Endothelial cell of umbilical vein (primary cell): ENCODE results near the gene GJE1. TPM values are rescaled to one million over a fixed set of nuclear protein-coding genes. Genes with fewer than 3 reads are reported as not detected.
"Not testable (repeated sequence)": the region's sequence is repeated elsewhere in the genome, so short reads cannot be mapped to it uniquely, and the experiment has no call there.

ENCODE experiments used
- BruUV-seq: library from RNA; stranded (reverse); fragments of 400-500 nt; replicated peaks from 2 replicates; lab custom pipeline; 2021; lab: Mats Ljungman, UMichigan
- CTCF ChIA-PET: fragments of 300-600, 350-600 bp; sonication (Branson Sonifier 250); formaldehyde crosslinking; loops from one replicate; lab custom pipeline; 2021; ENCODE audit warnings: antibody characterized with exemption, inconsistent platforms; lab: Charles Lee
- POLR2A ChIA-PET: fragments of 300-600, 350-600 bp; sonication (Branson Sonifier 250); formaldehyde crosslinking; loops from one replicate; lab custom pipeline; 2021; ENCODE audit warnings: antibody characterized with exemption, inconsistent platforms; lab: Charles Lee
- DNase-seq: peaks from one replicate; pipeline ENCODE4 v3.0.0-alpha.2; 2011; ENCODE audit warnings: low read depth, low spot score
- FAIRE-seq: peaks from 2 replicates; lab custom pipeline; 2011; peaks lifted over from hg19 to GRCh38; lab: Jason Lieb, UNC
- H2AFZ ChIP-seq: 2 replicates; pipeline ENCODE4 v1.6.0; 2012; ENCODE audit warnings: low read depth, low read length, control low read depth, inconsistent platforms
- H3K27ac ChIP-seq: 2 replicates; pipeline ENCODE4 v1.5.1; 2011; ENCODE audit warnings: low read depth, mild to moderate bottlenecking, control low read depth, low read length, moderate library complexity; ENCODE audit not compliant: insufficient read depth
- H3K27me3 ChIP-seq, 2 experiments: 2 replicates each; pipeline versions ENCODE4 v1.6.0 to v1.6.1; 2011; ENCODE audit warnings: low read length in 2 of 2, mixed read lengths in 1 of 2; ENCODE audit not compliant: control insufficient read depth in 2 of 2, insufficient read depth in 2 of 2
- H3K36me3 ChIP-seq, 2 experiments: 2 replicates in 1 of 2; 3 replicates in 1 of 2; pipeline ENCODE4 v1.5.1; 2011; ENCODE audit warnings: low read length in 2 of 2, mild to moderate bottlenecking in 1 of 2, moderate library complexity in 1 of 2; ENCODE audit not compliant: control insufficient read depth in 2 of 2, insufficient read depth in 2 of 2; ENCODE audit errors: extremely low read depth in 1 of 2
- H3K4me1 ChIP-seq: 3 replicates; pipeline ENCODE4 v1.5.1; 2011; ENCODE audit warnings: mild to moderate bottlenecking, low read length; ENCODE audit not compliant: control insufficient read depth, insufficient read depth; ENCODE audit errors: extremely low read depth
- H3K4me2 ChIP-seq: 2 replicates; pipeline ENCODE4 v1.6.1; 2011; ENCODE audit warnings: low read length, control low read depth, mixed read lengths; ENCODE audit not compliant: insufficient read depth
- H3K4me3 ChIP-seq, 3 experiments: fragments of 200-600 bp in 1 of 3; sonication (generic), shearing (Covaris generic) in 1 of 3; replicated peaks in 1 of 3; 2 replicates each; pipeline ENCODE4 v1.5.1; 2011 to 2016; ENCODE audit warnings: control low read depth in 3 of 3, low read length in 3 of 3, mild to moderate bottlenecking in 2 of 3, inconsistent platforms in 1 of 3, low read depth in 1 of 3, moderate library complexity in 1 of 3; ENCODE audit not compliant: insufficient read depth in 1 of 3
- H3K79me2 ChIP-seq: 2 replicates; pipeline ENCODE4 v1.6.0; 2012; ENCODE audit warnings: low read length, inconsistent platforms; ENCODE audit not compliant: control insufficient read depth, insufficient read depth
- H3K9ac ChIP-seq: replicated peaks from 2 replicates; pipeline ENCODE3; 2011; ENCODE audit warnings: low read length, control low read depth; ENCODE audit not compliant: insufficient read depth; ENCODE audit errors: extremely low read depth
- H3K9me1 ChIP-seq: replicated peaks from 3 replicates; pipeline ENCODE4 v1.6.0; 2011; ENCODE audit warnings: mild to moderate bottlenecking, low read length; ENCODE audit not compliant: control insufficient read depth, insufficient read depth; ENCODE audit errors: extremely low read depth
- H3K9me3 ChIP-seq: replicated peaks from 2 replicates; pipeline ENCODE4 v1.5.1; 2012; ENCODE audit warnings: low read length, inconsistent platforms; ENCODE audit not compliant: control insufficient read depth, insufficient read depth
- H4K20me1 ChIP-seq: replicated peaks from 2 replicates; pipeline ENCODE3; 2011; ENCODE audit warnings: mild to moderate bottlenecking, low read length; ENCODE audit not compliant: control insufficient read depth, insufficient read depth; ENCODE audit errors: extremely low read depth
- CTCF ChIP-seq, 2 donors: IDR thresholded peaks; 1 replicate in 1 of 2; 2 replicates in 1 of 2; pipeline ENCODE4 v1.5.1; 2011; ENCODE audit warnings: low read length in 2 of 2, mild to moderate bottlenecking in 2 of 2, moderate library complexity in 2 of 2, control low read depth in 1 of 2, inconsistent platforms in 1 of 2, low read depth in 1 of 2; ENCODE audit not compliant: insufficient read depth in 1 of 2; ENCODE audit errors: extremely low read depth in 1 of 2
- FOS ChIP-seq: IDR thresholded peaks from 2 replicates; pipeline ENCODE4 v1.6.1; 2011; ENCODE audit warnings: mild to moderate bottlenecking, low read length, moderate library complexity, borderline replicate concordance; ENCODE audit not compliant: insufficient read depth
- GATA2 ChIP-seq: IDR thresholded peaks from 2 replicates; pipeline ENCODE4 v1.7.0; 2011; ENCODE audit warnings: low read depth, mild to moderate bottlenecking, moderate library complexity, mixed read lengths, low read length; ENCODE audit not compliant: insufficient read length, insufficient read depth
- JUN ChIP-seq: IDR thresholded peaks from 2 replicates; pipeline ENCODE4 v1.6.1; 2011; ENCODE audit warnings: borderline replicate concordance, low read depth; ENCODE audit not compliant: insufficient read length, insufficient read depth
- MYC ChIP-seq: IDR thresholded peaks from one replicate; pipeline ENCODE4 v1.6.1; 2011; ENCODE audit warnings: mild to moderate bottlenecking, low read depth, low read length
- POLR2A ChIP-seq: IDR thresholded peaks from 2 replicates; pipeline ENCODE4 v1.6.1; 2012; ENCODE audit warnings: low read depth, mild to moderate bottlenecking, control low read depth, low read length
- POLR2AphosphoS5 ChIP-seq: IDR thresholded peaks from 2 replicates; pipeline ENCODE4 v1.6.1; 2012; ENCODE audit warnings: low read depth, mild to moderate bottlenecking, control low read depth, low read length, moderate library complexity; ENCODE audit not compliant: insufficient read depth
- dilution Hi-C: fragments of 300-500 bp; cut with MboI; formaldehyde crosslinking; loops from one replicate; pipeline ENCODE4 v1.15.0; 2019; ENCODE audit warnings: low sequenced_read_pairs; ENCODE audit not compliant: extremely low pct_ligation_motif_present
- intact Hi-C: fragments of 100-400 bp; cut with micrococcal nuclease; formaldehyde crosslinking; loops from one replicate; pipeline ENCODE4 v1.10.0; 2022
- polyA plus RNA-seq, 4 experiments: library from polyadenylated mRNA; depleted of rRNA in 3 of 4; stranded (reverse) in 3 of 4; unstranded in 1 of 4; fragments of >200 nt; gene quantifications; 2 replicates each; pipeline versions ENCODE4 v1.2.1 to v1.2.3, GENCODE V29; 2011 to 2012; ENCODE audit warnings: missing spikeins in 1 of 4
- total RNA-seq: library from RNA; stranded (reverse); gene quantifications from 2 replicates; pipeline ENCODE4 v1.2.3, GENCODE V29; 2021
- TF ChIP-seq, protein P1 (sequence below): IDR thresholded peaks from 2 replicates; pipeline ENCODE4 v1.6.1; 2011; ENCODE audit not compliant: insufficient read depth, insufficient read length

The GJE1 gene
- total and polyA plus RNA-seq, 2 donors (not counting 3 experiments of a cell fraction or from before 2014, with no cell fraction given): not detected

GRCh38 chr6:142141531-142141930, 8.8 kb downstream of the GJE1 start:
- H3K9ac ChIP-seq, H4K20me1 ChIP-seq, H2AFZ ChIP-seq, H3K4me3 ChIP-seq, H3K79me2 ChIP-seq, BruUV-seq, POLR2A ChIA-PET, H3K4me2 ChIP-seq, dilution Hi-C loops, H3K9me1 ChIP-seq, FAIRE-seq, DNase-seq, H3K9me3 ChIP-seq, H3K27ac ChIP-seq, H3K4me1 ChIP-seq, H3K27me3 ChIP-seq, H3K36me3 ChIP-seq: not testable (repeated sequence)
- intact Hi-C loops: loop anchor here (10.0 kb wide), 1 partner anchor 803 kb away; the partner anchor contains the start of gene HIVEP2
- CTCF ChIA-PET: interaction anchor here (1.1 kb wide), 1 partner anchor 15 kb away, joined by 4 read pairs; no protein-coding TSS in a partner anchor

DNA sequence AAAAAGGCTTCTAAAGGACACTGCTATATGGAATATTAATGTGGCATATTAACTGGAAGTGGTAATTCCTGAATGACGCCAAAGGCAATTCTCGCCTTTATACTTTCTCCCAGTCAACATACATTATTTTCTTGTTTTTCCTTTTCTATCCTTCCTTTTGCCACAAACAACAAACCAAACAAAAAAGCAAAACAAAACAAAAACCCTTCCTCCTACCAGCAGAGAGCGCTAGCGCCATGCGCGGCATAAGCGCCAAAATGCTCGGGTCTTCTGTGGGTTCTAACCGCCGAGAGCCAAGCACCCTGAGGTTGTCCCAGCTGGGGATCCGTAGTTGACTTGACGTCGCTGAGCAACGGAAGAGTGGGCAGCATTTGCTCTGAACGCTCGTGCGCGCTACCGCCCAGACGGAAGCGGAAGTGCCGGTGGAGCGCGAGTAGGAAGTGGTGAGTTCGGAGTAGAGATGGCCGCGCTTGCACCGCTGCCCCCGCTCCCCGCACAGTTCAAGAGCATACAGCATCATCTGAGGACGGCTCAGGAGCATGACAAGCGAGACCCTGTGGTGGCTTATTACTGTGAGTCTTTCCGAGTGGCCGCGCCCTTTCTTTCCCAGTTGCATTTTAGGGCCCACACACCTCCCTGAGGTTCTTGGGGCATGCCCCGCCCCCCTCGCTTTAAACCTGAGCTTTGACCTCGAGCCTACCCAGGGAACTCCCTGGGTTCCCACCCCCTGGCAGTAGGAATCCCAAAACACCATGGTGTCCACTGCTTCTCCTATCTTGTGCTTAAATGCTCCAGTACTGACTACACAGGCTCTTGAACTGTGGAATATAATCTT, 14.3 kb downstream of the GJE1 start, which contains the start of the genes NMBR and VTA1:
TSS of gene NMBR (minus strand) at position 295 of the 835 bp plus-strand sequence. CDS start 58,464 bp downstream, outside the sequence.
TSS of gene VTA1 (plus strand) at position 436 of the 835 bp plus-strand sequence. CDS start at position 461, 25 bp downstream.
- Histone ChIP-seq H3K9me1 (no peaks in the 10 kb centered on the region), H3K27ac (peak within 1 kb of the TSS; percentile 50), H3K9ac (peak within 1 kb of the TSS; percentile 78), H3K79me2 (peaks cover 48% of the 10 kb centered on the region), H4K20me1 (peaks cover 4% of the 10 kb centered on the region), H3K4me3 (peak within 1 kb of the TSS; percentile 77 to 92 (median 91)), H3K4me1 (peaks cover 21% of the 10 kb centered on the region), H2AFZ (peak within 1 kb of the TSS; percentile 66), H3K27me3 (no peaks in the 10 kb centered on the region), H3K36me3 (no peaks in the 10 kb centered on the region), H3K9me3 (no peaks in the 10 kb centered on the region), H3K4me2 (peak within 1 kb of the TSS; percentile 93)
- TSS peak; percentile 61 for BruUV-seq
- FAIRE-seq: peak; percentile 96
- intact Hi-C loops (loop anchor here (1.0 to 10.0 kb wide), 7 partner anchors 60 to 798 kb away; partner anchors contain the start of gene HIVEP2), dilution Hi-C loops (no loop called here)
- DNase-seq: peak; percentile 99
- TF ChIP-seq GATA2: no peak
- TF ChIP-seq, protein P1, sequence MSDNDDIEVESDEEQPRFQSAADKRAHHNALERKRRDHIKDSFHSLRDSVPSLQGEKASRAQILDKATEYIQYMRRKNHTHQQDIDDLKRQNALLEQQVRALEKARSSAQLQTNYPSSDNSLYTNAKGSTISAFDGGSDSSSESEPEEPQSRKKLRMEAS: peak; percentile 69
- peak; percentile 11 for TF ChIP-seq JUN
- TF ChIP-seq POLR2AphosphoS5: peak; percentile 95
- no peak for TF ChIP-seq FOS
- TF ChIP-seq POLR2A: peak; percentile 90
- peak; percentile 79 to 89 for TF ChIP-seq CTCF (IDR thresholded peaks at IDR 0.05; ENCODE audit: extremely low read depth in 1 of 2, insufficient read depth in 1 of 2, low read depth in 1 of 2, low read length in 2 of 2)
- TF ChIP-seq MYC: peak; percentile 64
- ChIA-PET CTCF (interaction anchor here (0.7 to 3.4 kb wide), 11 partner anchors 9 to 391 kb away, joined by 3 to 39 read pairs (median 5); partner anchors contain the start of gene ADGRG6), POLR2A (no interaction called here)
